ENCODE results near the gene ZNF577.
"Not testable (repeated sequence)": the region's sequence is repeated elsewhere in the genome, so short reads cannot be mapped to it uniquely, and the experiment has no call there.

The ZNF577 gene

DNA sequence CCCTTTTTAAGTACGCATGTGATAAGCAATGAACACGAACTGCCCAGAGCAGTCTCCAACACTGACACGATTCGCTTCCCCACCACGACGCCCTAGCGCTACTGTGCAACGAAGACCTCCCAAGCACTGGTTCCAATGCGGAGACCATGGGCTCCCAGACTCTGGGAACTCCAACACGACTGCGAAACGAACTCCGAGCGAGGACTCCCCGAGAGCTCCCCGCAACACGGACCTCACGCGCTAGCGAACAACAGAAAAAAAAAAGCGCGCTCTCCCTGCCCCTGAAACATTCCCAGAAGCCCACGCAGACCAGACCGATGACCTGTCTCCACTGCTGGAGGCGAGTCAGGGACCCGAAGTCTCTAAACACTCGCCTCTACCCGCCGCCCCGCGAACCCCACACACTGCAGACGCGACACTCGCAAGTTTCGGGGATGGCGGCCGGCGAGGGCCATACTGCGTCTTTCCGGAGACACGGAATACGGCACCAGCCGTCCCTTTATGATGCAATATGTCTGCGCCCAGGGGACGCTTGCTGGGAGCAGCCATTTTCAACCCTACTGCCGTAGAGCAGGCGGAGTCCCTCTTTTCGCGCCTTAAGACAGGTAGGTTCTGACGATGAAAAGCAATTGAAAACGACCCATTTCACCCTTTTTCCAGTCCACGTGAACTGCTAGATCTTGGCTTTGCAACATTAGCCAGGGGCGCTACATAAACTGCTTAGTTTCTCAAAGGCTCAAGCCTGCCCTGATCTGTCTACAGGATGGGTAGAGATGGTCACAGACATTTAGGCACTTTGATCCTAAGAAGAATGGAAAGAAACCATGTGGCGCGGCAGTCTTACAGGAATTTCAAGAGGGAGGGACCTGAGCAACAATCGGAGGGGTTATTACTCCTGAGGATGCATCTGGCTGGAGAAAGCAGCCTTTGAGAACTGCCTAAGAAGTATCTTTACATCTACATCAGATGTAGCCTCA is at the start of gene ZNF577:
Gene ZNF577 (minus strand): TSS at position 430 of the 977 bp plus-strand sequence. CDS start 7,569 bp downstream, outside the sequence.
- no peak for DNase-seq

DNA sequence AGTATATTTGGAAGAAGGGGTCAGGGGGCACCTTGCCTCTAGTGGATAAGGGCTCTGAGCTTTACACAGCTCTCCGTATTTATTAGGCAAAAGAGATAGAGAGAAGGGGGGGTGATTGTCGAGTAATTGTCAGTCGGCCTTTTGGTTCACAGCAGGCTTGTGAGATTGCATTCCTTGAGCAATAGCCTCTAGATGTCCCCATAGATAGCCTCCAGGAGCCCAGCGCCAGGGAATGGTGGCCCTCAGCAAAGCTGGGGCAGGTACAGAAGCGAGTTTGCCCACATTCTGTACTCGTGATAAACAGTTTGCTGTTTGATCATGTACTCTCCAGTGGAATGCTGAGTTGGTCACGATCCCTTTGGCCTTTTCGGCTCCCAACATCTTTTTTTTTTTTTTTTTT is 44.2 kb upstream of the ZNF577 start:
- DNase-seq, result no peak

- no peak for DNase-seq
Measured at GRCh38 chr19:51927859-51928258, 40.1 kb upstream of the ZNF577 start.

DNA sequence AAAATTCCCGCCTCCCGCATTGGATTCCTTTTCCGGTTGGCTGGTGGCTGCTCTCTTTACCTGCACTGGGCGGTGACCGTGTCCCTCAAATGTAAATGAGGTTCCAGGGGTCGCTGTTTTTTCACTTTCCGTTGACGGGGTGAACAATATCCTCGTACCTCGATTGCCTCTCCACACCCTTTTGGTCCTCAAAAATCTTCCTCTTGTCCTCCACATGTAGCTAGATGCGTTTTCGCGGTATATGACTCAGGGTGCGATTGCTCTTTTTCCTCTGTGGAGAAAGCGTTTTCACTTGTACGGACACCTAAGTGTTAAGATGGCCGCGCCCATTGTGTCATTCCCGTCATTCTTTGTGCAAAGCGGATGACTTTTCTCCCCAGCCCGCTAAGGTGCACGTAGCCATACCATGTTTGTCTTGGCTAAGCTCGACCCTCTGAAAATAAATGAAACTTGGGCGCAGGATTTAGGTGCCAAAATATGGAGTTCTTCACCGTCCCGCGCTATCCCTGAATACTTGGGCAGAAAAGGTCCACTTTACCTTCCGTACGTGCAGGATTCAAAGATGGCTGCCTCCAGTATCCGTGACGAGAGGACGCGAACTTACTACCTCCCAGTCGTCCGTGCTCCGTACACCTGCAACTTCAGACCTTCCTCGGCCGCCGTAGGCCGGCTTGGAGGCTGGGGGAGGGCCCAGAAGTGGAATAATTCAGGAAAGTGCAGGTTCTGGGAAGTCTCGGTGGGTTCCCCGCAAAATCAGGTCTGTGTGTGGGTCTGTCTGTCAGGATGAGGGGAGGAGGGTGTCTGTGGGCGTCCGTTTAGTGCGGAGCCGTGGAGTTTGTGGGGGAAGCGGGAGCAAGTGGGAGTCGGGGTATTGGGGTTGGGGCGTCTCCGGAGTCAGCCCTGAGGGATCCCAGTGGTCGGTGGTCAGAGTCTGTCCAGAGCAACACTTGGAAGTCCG is 39.3 kb upstream of the ZNF577 start, which contains the start of gene ZNF613:
Gene ZNF613 (plus strand): TSS at position 689 of the 958 bp plus-strand sequence. CDS start 8,749 bp downstream, outside the sequence.
- peak; percentile 89 for DNase-seq

GRCh38 chr19:51926426-51926783 is 38.7 kb upstream of the ZNF577 start:
- no peak for DNase-seq

GRCh38 chr19:51921949-51922348 is 34.2 kb upstream of the ZNF577 start:
- DNase-seq, result no peak

DNA sequence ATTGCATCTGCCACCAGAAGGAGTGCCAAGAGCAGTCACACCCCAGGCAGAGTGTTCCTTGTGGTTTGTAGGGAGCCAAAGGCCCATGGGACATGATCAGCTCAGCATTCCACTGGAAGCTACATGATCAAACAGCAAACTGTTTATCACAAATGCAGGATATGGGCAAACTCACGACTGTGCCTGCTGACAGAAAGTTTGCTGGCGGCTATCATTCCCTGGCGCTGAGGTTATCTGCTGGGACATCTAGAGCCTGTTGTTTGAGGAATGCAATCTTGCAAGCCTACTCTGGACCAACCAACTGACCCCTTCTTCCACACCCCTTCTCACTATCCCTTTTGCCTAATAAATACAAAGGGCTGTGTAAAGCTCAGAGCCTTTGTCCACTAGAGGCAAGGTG is 31.9 kb upstream of the ZNF577 start:
- DNase-seq, result no peak

DNA sequence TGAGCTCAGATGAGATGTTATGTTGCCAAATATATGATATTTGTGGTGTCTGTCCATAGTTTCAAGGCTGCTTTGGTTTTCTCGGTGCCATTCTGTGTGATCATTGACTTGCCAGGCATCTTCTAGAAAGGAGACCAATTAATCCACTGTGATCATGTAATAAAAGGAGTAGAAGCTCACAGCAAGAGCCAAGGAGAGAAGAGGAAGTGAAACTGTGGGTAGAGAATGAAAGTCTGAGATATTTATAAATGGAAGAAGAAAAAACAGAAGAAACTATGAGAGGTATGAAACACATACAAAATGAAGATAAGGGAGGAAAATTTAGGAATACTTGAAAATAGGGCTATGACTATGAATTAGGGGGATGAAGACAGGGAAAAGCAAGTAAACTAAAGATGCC is 28.4 kb upstream of the ZNF577 start:
- DNase-seq, result no peak

GRCh38 chr19:51915324-51915867 is 27.6 kb upstream of the ZNF577 start:
- DNase-seq, result no peak

- not testable (repeated sequence) for DNase-seq
Measured at GRCh38 chr19:51907981-51908380, 20.2 kb upstream of the ZNF577 start.

- DNase-seq, result not testable (repeated sequence)
Measured at GRCh38 chr19:51906108-51906507, 18.4 kb upstream of the ZNF577 start.

- DNase-seq, result not testable (repeated sequence)
Measured at GRCh38 chr19:51905639-51906038, 17.9 kb upstream of the ZNF577 start.

GRCh38 chr19:51905206-51905605 is 17.5 kb upstream of the ZNF577 start:
- DNase-seq, result no peak

DNA sequence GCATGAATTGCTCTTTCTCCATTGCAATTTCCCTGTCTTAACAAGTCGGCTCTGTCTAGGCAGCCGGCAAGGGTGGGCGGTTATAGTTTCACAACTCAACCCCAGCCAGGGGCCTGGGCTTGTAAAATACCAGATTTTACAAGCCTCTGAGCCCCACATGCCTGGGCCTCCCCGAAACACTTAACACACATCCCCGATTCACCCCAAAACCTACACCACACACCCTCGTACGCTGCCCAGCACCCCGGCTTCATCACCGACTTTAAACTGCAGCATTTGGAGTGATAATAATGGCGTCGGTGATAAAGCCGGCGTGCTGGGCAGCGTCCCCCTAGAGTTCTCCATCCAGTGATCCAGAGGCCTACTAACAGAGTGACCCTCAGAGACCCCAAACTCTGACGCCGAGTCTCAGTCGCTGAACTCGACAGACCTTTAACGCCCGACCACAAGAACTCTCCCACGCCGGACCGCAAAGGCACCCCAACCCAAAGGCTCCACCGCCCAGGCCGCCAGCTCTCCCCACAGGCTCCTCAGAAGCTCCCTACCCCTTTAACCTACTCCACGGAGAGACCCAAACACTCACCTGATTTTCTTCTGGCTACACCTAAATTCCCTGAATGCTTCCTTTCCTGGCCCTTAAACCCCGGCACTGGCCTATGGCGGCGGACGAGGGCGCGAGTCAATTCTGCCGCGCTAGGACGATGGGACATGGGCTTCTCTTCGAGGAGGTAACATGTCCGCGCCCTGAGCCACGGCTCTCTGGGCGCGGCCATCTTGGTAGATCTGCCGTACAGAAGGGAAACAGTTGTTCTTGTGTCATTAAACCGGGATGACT is 16.8 kb upstream of the ZNF577 start, which contains the start of gene ZNF649:
Gene ZNF649 (minus strand): TSS at position 687 of the 835 bp plus-strand sequence. CDS start 4,910 bp downstream, outside the sequence.
- peak; percentile 45 for DNase-seq

DNA sequence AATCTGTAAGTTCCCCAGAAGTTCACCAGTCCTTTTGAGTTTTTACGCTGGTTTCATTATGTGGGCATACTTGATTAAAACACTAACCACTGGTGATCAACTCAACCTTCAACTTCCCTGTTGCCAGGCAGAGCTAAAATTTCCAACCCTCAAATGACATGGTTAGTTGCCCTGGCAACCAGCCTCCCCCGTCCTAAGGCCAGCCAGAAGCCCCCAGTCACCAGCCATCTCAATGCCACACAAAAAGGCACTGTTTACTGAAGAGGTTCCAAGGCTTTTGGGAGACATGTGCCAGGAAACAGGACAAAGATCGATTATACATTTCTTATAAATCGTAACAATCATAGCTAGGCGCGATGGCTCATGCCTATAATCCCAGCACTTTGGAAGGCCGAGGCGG is 15.4 kb upstream of the ZNF577 start:
- no peak for DNase-seq

DNA sequence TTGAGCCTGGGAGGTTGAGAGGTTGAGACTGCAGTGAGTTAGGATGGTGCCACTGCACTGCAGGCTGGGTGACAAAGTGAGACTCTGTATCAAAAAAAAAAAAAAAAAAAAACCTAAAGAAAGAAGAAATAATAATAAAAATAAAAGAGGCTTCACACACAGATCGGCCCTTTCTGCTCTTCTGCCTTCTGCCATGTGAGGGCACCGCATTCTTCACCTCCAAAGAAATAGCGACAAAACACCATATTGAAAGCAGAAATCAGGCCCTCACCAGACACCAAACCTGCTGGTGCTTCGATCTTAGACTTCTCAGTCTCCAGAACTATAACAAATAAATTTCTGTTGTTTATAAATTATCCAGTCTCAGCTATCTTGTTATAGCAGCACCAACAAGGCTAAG is 14.1 kb upstream of the ZNF577 start:
- no peak for DNase-seq

- DNase-seq, result no peak
Measured at GRCh38 chr19:51891193-51891747, 3.5 kb upstream of the ZNF577 start.

GRCh38 chr19:51889934-51890333 is 2.2 kb upstream of the ZNF577 start:
- no peak for DNase-seq

GRCh38 chr19:51884713-51885112 is 3.0 kb downstream of the ZNF577 start:
- DNase-seq, result no peak

- DNase-seq, result no peak
Measured at GRCh38 chr19:51882518-51882917, 5.2 kb downstream of the ZNF577 start.

GRCh38 chr19:51873097-51873496 is 14.7 kb downstream of the ZNF577 start:
- DNase-seq, result no peak

Measured in NCI-H1694 treated with DMSO at 0.1 percent for 48 hours (cell line).